HG02763 (cell line): Measurements from ENCODE around the gene GARRE1.
A peak's percentile ranks its signal among the peaks of the same experiment; 100 is the strongest.
"Not testable (repeated sequence)": the region's sequence is repeated elsewhere in the genome, so short reads cannot be mapped to it uniquely, and the experiment has no call there.

Experiments used
- ATAC-seq: cut with Tn5 transposase; IDR thresholded peaks from one replicate; pipeline ENCODE4 v1.9.1; 2021; ENCODE audit warnings: mild to moderate bottlenecking, moderate library complexity; ENCODE audit not compliant: unreplicated experiment

GARRE1 gene

GRCh38 chr19:34254046-34254697 is at the start of gene GARRE1:
Gene GARRE1, plus strand, starts transcription at chr19:34254554. Its CDS starts 45,920 bp downstream, at chr19:34300474.
- peak; percentile 92 for ATAC-seq

- ATAC-seq = not testable (repeated sequence)
Measured at GRCh38 chr19:34205324-34205723, 49.0 kb upstream of the GARRE1 start.

GRCh38 chr19:34208291-34208884 is 46.0 kb upstream of the GARRE1 start:
- no peak for ATAC-seq

GRCh38 chr19:34209726-34210125 is 44.6 kb upstream of the GARRE1 start:
- no peak for ATAC-seq

GRCh38 chr19:34213283-34213682 is 41.1 kb upstream of the GARRE1 start:
- no peak for ATAC-seq

GRCh38 chr19:34214040-34214439 is 40.3 kb upstream of the GARRE1 start:
- no peak for ATAC-seq

- no peak for ATAC-seq
Measured at GRCh38 chr19:34215006-34215665, 39.2 kb upstream of the GARRE1 start.

- no peak for ATAC-seq
Measured at GRCh38 chr19:34215666-34216038, 38.7 kb upstream of the GARRE1 start.

- ATAC-seq = not testable (repeated sequence)
Measured at GRCh38 chr19:34216745-34217219, 37.6 kb upstream of the GARRE1 start.

- no peak for ATAC-seq
Measured at GRCh38 chr19:34217952-34218817, 36.2 kb upstream of the GARRE1 start.

GRCh38 chr19:34218818-34219164 is 35.6 kb upstream of the GARRE1 start:
- ATAC-seq = no peak

- no peak for ATAC-seq
Measured at GRCh38 chr19:34220472-34221063, 33.8 kb upstream of the GARRE1 start.

GRCh38 chr19:34222386-34222785 is 32.0 kb upstream of the GARRE1 start:
- ATAC-seq = no peak

- no peak for ATAC-seq
Measured at GRCh38 chr19:34224996-34225658, 29.2 kb upstream of the GARRE1 start.

- ATAC-seq = no peak
Measured at GRCh38 chr19:34225659-34226015, 28.7 kb upstream of the GARRE1 start.

GRCh38 chr19:34226036-34226435 is 28.3 kb upstream of the GARRE1 start:
- no peak for ATAC-seq

GRCh38 chr19:34228347-34228746 is 26.0 kb upstream of the GARRE1 start:
- ATAC-seq = no peak

GRCh38 chr19:34228762-34229161 is 25.6 kb upstream of the GARRE1 start:
- no peak for ATAC-seq

- ATAC-seq = no peak
Measured at GRCh38 chr19:34229721-34230120, 24.6 kb upstream of the GARRE1 start.

- ATAC-seq = no peak
Measured at GRCh38 chr19:34230820-34231219, 23.5 kb upstream of the GARRE1 start.
